T-helper 1 cell (primary cell): Measurements from ENCODE around the gene MFSD6.
"Not testable (repeated sequence)": the region's sequence is repeated elsewhere in the genome, so short reads cannot be mapped to it uniquely, and the experiment has no call there.

Source experiments
- DNase-seq, 5 donors: peaks; one replicate each; pipeline ENCODE4 v3.0.0-alpha.2; 2012 to 2020
- total RNA-seq, 4 donors: gene quantifications; one replicate each; lab custom pipeline; 2026; lab: John Stamatoyannopoulos, UW

MFSD6 gene
- total RNA-seq = 48.8 to 66.2 (median 60.2) reads per million in 4 donors

DNA sequence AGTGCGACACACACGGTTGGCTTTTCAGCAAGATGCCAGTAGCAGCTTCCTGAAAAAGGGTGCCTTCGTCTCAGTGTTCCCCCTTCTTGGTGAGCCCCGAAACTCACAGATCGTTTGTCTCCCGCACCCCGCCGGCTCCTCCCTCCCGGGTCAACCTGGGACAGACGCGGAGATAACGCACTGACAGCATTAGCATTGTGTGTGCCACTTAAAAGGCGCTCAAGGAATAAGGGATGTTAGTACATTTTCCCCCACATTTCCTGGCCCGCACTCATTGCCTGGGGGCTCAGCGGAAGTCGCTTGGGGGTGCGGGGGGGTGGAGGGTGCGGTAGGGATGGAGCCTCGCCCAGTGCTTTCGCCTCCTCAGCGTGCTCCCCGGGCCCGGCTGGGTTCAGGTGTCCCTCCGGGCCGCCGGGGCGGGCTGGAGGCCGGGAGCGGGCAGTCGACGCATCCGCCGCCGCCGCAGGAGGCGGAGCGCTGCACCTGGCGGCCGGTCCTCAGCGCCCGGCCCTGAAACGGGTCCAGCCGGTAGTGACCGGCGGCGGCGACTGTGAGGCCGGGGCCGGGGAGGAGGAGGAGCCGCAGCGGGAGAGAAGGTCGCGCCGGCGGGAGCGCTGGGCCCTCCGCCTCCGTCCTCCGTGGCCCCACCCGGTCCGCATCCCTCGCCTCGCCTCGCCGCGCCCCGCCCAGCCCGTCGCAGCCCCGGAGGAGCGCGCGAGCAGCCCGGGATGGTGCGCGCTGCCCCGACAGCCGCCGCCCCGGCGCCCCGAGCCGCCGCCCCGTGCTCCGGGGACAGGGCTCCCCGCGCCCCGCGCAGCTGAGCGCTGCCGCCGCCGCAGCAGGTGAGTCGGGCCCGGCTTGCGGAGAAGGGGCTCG, at the start of gene MFSD6:
TSS of gene MFSD6 (plus strand) at position 694 of the 876 bp plus-strand sequence. CDS start 27,675 bp downstream, outside the sequence.
- peak; percentile 24 to 60 (median 55) for DNase-seq

GRCh38 chr2:190358655-190359448, 49.3 kb upstream of the MFSD6 start:
- not testable (repeated sequence) for DNase-seq

GRCh38 chr2:190360561-190360960, 47.6 kb upstream of the MFSD6 start:
- no peak for DNase-seq

GRCh38 chr2:190360965-190361364, 47.2 kb upstream of the MFSD6 start:
- no peak for DNase-seq

DNA sequence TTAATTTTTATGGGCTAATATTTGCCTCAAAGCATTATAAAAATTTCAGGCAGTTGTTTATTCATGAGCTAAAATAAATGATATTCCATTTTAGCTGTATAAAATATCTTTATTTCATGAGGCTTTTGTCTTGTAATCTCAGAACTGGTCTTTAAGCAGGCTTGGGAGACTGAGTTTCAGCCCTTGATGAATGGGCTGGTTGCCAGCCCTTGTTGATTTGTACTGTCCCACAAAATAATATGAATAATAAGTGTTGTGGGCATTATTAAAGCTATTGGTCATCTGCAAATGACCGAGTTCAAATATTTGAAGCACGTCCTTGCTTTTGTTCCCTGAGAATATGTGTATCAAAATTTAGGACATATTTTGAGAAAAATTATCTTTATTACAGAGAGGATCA, 46.6 kb upstream of the MFSD6 start:
- DNase-seq = no peak

- DNase-seq = no peak
These were observed 45.3 kb upstream of the MFSD6 start for GRCh38 chr2:190362894-190363293.

- no peak for DNase-seq
These were observed 42.5 kb upstream of the MFSD6 start for GRCh38 chr2:190365499-190366204.

DNA sequence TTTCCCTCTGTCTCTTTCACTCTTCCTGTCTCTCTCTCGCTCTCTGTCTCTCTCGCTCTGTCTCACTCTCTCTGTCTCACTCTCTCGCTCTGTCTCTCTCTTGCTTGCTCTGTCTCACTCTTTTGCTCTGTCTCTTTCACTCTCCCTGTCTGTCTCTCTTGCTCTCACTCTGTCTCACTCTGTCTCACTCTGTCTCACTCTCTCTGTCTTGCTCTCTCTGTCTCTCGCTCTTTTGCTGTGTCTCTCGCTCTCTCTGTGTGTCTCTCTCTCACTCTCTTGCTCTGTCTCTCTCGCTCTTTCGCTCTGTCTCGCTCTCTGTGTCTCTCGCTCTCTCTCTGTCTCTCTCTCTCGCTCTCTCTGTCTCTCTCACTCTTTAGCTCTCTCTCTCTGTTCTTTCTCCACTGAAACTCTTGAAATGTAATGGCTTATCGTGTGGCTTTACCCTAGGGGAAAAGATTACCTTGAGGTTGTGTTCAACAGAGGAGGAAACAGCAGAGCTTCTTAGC, 41.9 kb upstream of the MFSD6 start:
- no peak for DNase-seq

DNA sequence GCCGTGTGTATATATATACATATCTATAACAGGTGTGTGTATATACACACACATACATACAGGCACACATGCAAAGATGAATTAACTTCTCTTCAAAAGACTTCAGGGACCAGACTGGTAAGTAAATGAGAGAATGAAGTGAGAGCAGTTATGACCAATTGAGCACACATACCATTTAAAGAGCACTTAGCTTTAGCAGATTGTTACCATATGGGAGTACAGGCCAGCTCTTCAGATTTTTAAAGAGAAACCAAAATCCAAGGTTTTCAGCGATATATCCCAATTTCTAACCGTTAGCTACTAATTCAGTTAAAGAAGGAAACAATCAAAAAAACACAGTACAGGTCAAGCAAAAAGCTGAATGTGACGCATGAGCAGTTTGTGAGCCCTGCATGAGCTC, 41.1 kb upstream of the MFSD6 start:
- DNase-seq = no peak

DNA sequence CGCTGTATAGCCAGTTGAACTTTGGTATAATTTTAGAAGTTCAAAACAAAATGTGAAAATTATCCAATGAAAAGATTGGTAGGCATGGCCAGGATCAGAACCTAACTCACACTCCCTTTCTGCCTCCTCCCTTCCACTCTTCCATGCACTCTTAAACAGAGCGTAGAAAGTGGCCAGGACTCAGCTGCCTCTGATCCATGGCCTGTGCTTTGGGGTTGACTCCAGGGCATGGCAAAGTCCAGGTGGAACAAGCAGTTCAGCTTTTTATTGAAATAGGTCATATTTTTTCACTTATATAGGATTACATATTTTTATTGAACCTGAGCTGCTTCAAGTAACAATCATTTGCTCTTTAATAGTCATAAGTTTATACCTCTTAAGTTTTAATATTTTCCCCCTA, 38.5 kb upstream of the MFSD6 start:
- no peak for DNase-seq

DNA sequence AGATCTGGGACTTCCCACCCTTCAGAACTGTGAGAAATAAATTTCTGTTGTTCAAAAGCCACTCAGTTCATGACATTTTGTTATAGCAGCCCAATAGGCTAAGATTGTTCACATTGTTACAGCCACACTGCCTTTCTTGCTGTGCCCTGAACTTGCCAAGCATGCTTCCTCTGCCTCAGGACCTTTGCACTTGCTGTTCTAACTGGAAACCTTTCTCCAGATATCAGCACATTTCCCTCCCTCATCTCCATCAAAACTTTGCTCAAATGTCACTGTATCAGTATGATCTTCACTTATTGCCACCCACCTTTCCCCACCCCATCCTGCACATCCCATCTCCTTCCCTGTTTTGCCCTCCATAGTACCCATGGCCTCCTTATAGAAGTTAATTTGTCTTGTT, 32.1 kb upstream of the MFSD6 start:
- no peak for DNase-seq

- no peak for DNase-seq
These were observed 31.4 kb upstream of the MFSD6 start for GRCh38 chr2:190376591-190377245.

DNA sequence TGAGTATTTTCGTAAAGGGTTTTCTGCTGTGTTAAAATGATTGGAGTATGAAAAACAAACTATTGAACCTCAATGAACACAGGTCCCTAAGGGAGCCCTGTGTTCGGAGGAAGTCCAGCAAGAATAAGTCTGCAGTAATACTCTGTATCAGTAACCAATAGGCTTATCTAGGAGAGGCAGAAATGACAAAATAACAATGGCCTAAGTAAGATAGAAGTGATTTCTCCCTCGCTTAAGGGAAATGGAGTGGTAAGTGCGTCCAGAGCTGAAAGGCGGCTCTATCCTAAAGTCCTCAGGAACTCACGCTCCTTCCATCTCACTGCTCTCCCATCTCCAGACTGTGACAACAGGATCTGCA, 29.3 kb upstream of the MFSD6 start:
- no peak for DNase-seq

- no peak for DNase-seq
These were observed 28.7 kb upstream of the MFSD6 start for GRCh38 chr2:190379249-190379964.

GRCh38 chr2:190380962-190381412, 27.2 kb upstream of the MFSD6 start:
- DNase-seq = no peak

DNA sequence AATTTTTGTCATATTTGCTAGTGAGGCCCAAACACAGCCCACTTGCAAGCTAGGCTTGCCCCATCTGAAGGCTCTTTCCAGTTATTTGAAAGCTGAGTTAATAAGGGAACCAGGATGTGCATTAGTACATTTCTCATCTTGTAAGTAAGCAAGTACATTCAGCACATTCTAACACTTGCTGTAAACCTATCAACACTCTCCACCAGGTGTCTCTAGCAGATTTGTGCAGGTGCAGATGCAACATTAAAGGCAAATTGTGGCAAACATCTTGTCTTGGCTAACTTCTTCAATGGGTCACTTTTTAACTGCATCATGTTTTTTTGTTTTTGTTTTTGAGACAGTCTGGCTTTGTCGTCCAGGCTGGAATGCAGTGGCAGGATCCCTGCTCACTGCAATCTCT, 25.3 kb upstream of the MFSD6 start:
- peak in 4 of 5 donors; percentile 8 to 62 (median 22) for DNase-seq

- no peak for DNase-seq
These were observed 20.7 kb upstream of the MFSD6 start for GRCh38 chr2:190387422-190387821.

DNA sequence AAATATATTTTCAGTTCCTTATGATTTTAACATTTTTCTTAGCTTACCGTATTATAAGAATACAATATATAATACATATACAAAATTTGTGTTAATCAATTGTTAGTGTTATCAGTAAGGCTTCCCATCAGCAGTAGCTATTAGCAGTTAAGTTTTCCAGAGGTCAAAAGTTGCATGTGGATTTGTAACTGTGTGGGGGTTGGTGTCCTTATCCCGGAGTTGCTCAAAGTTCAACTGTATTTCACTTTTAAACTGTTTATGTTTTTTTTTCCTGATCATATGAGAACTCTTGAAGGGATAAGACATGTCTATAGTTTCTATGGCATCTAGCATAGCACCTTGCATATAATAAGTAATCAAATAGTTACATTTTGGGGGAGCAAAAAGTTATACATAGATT, 11.9 kb upstream of the MFSD6 start:
- DNase-seq = no peak

- DNase-seq = no peak
These were observed 5.1 kb upstream of the MFSD6 start for GRCh38 chr2:190402986-190403603.

DNA sequence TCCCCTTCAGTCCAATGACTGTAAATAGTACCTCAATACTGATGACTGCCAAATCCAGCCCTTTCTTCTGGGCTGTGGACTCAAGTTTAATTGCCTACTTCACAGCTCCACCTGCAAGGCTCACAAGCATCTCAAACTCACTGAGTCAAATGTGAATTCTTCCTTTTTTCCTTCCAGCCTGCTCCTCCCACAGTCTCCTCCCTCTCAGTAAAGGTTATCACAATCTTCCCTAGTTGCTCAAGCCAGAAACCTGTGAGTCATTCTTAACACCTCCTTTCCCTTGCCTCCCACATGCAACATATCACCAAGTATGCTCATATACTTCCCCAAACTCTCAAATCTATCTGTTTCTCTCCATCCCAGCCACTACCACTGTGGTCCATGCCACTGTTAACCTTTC, 3.7 kb upstream of the MFSD6 start:
- no peak for DNase-seq

GRCh38 chr2:190405070-190405469, 3.1 kb upstream of the MFSD6 start:
- DNase-seq = no peak
